Measurements from ENCODE around the gene TAF3. TPM values are rescaled to one million over a fixed set of nuclear protein-coding genes. Genes with fewer than 3 reads are reported as not detected.

The TAF3 gene
- total RNA-seq, 1 donor from 2014 or later = 6.2 TPM

GRCh38 chr10:7896297-7896696 lies 78.0 kb downstream of the TAF3 start:
- Mint-ChIP-seq H3K4me3 (ENCODE audit: unreplicated experiment) (no peak overlapping the region), H3K9me3 (ENCODE audit: low read depth) (no peaks in the 10 kb centered on the region), H3K27ac (ENCODE audit: unreplicated experiment) (no peak overlapping the region)

GRCh38 chr10:7901256-7901655 lies 83.0 kb downstream of the TAF3 start:
- TF ChIP-seq, protein P1, sequence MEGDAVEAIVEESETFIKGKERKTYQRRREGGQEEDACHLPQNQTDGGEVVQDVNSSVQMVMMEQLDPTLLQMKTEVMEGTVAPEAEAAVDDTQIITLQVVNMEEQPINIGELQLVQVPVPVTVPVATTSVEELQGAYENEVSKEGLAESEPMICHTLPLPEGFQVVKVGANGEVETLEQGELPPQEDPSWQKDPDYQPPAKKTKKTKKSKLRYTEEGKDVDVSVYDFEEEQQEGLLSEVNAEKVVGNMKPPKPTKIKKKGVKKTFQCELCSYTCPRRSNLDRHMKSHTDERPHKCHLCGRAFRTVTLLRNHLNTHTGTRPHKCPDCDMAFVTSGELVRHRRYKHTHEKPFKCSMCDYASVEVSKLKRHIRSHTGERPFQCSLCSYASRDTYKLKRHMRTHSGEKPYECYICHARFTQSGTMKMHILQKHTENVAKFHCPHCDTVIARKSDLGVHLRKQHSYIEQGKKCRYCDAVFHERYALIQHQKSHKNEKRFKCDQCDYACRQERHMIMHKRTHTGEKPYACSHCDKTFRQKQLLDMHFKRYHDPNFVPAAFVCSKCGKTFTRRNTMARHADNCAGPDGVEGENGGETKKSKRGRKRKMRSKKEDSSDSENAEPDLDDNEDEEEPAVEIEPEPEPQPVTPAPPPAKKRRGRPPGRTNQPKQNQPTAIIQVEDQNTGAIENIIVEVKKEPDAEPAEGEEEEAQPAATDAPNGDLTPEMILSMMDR (IDR thresholded peaks at IDR 0.05) = no peak
- Mint-ChIP-seq H3K27me3 (ENCODE audit: low read depth) (no peaks in the 10 kb centered on the region), H3K9me3 (ENCODE audit: low read depth) (no peaks in the 10 kb centered on the region), H3K4me3 (ENCODE audit: unreplicated experiment) (no peak overlapping the region), H3K4me1 (ENCODE audit: low read depth) (no peaks in the 10 kb centered on the region), H3K27ac (ENCODE audit: unreplicated experiment) (no peak overlapping the region), H3K36me3 (ENCODE audit: low read depth) (peaks cover 7% of the 10 kb centered on the region)
- no peak for DNase-seq (ENCODE audit: low spot score)

More at GRCh38 chr10:7896297-7896696, 78.0 kb downstream of the TAF3 start:
- peaks cover 5% of the 10 kb centered on the region for H3K4me1 Mint-ChIP-seq (ENCODE audit: low read depth)
- no peaks in the 10 kb centered on the region for H3K27me3 Mint-ChIP-seq (ENCODE audit: low read depth)
- TF ChIP-seq, protein P1 (IDR thresholded peaks at IDR 0.05) = no peak
- peaks cover 7% of the 10 kb centered on the region for H3K36me3 Mint-ChIP-seq (ENCODE audit: low read depth)
- no peak for DNase-seq (ENCODE audit: low spot score)

GRCh38 chr10:7902413-7902812 lies 84.1 kb downstream of the TAF3 start:
- Mint-ChIP-seq H3K4me1 (ENCODE audit: low read depth) (no peaks in the 10 kb centered on the region), H3K36me3 (ENCODE audit: low read depth) (peaks cover 3% of the 10 kb centered on the region), H3K4me3 (ENCODE audit: unreplicated experiment) (no peak overlapping the region), H3K27ac (ENCODE audit: unreplicated experiment) (no peak overlapping the region), H3K9me3 (ENCODE audit: low read depth) (no peaks in the 10 kb centered on the region), H3K27me3 (ENCODE audit: low read depth) (no peaks in the 10 kb centered on the region)
- TF ChIP-seq, protein P1 (IDR thresholded peaks at IDR 0.05) = no peak
- DNase-seq (ENCODE audit: low spot score) = no peak

- Mint-ChIP-seq H3K27ac (ENCODE audit: unreplicated experiment) (no peak overlapping the region), H3K4me3 (ENCODE audit: unreplicated experiment) (no peak overlapping the region), H3K27me3 (ENCODE audit: low read depth) (no peaks in the 10 kb centered on the region), H3K9me3 (ENCODE audit: low read depth) (no peaks in the 10 kb centered on the region), H3K4me1 (ENCODE audit: low read depth) (no peaks in the 10 kb centered on the region), H3K36me3 (ENCODE audit: low read depth) (peaks cover 2% of the 10 kb centered on the region)
- TF ChIP-seq, protein P1 (IDR thresholded peaks at IDR 0.05) = no peak
- DNase-seq (ENCODE audit: low spot score) = no peak
These were observed 85.5 kb downstream of the TAF3 start for GRCh38 chr10:7903851-7904250.

DNA sequence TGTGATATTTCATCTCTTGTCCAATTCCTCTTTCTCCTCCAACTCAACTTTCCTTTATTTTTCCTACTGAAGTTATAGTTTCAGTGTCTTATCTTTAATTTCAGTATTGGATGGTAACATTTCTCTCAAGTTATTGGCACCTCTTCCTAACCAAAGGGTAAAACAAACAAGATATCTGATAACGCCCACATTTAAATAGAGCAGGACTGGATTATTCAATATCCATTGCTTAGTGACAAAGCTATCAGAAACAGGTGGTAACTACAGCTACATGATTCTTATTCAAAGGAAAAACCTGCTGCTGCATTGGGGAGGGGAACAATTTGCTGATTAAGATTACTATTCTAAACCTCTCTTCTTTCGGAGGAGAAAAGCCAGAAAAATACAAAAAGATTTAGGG lies 87.8 kb downstream of the TAF3 start:
- H3K27me3 Mint-ChIP-seq (ENCODE audit: low read depth) = no peaks in the 10 kb centered on the region
- no peaks in the 10 kb centered on the region for H3K9me3 Mint-ChIP-seq (ENCODE audit: low read depth)
- H3K36me3 Mint-ChIP-seq (ENCODE audit: low read depth) = no peaks in the 10 kb centered on the region
- H3K27ac Mint-ChIP-seq (ENCODE audit: unreplicated experiment) = no peak overlapping the region
- no peaks in the 10 kb centered on the region for H3K4me1 Mint-ChIP-seq (ENCODE audit: low read depth)
- no peak overlapping the region for H3K4me3 Mint-ChIP-seq (ENCODE audit: unreplicated experiment)
- TF ChIP-seq, protein P1 (IDR thresholded peaks at IDR 0.05) = no peak
- DNase-seq (ENCODE audit: low spot score) = no peak

Data from chondrocyte (in vitro differentiated cells).